GM12892 (cell line): ENCODE measurements around the gene RAB44.

Source experiments
- DNase-seq: peaks from one replicate; pipeline ENCODE4 v3.0.0; 2011; ENCODE audit not compliant: insufficient read length
- FAIRE-seq: peaks from 2 replicates; lab custom pipeline; 2011; peaks lifted over from hg19 to GRCh38; lab: Jason Lieb, UNC
- POLR2A ChIP-seq: IDR thresholded peaks from 2 replicates; pipeline ENCODE4 v1.6.1; 2011; ENCODE audit warnings: low read depth, low read length, control low read depth
- POLR2AphosphoS5 ChIP-seq: IDR thresholded peaks from 2 replicates; pipeline ENCODE4 v1.6.1; 2011; ENCODE audit warnings: low read depth, low read length, control low read depth
- TAF1 ChIP-seq: IDR thresholded peaks from 2 replicates; pipeline ENCODE4 v1.6.1; 2011; ENCODE audit warnings: low read depth, mild to moderate bottlenecking, control low read depth, low read length, borderline replicate concordance

Gene RAB44

DNA sequence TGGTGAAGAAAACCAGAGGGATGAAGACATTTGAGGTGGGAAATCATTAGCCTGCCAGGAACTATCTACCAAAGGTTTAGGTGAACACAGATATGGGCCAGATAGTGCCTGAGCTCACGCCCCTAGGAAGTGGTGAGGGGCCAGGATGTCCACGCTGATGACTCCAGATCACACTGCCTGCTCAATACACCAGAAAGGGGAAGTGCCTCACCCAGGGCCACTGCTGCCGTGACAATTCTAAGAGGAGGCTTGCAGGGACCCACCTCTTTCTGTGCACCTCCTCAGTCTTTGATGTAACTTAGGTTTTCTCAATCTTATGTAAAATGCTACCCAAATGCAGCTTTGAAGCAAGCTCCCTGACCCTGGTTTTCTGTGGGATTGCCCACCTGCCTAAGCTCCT is 5.4 kb upstream of the RAB44 start:
- TF ChIP-seq POLR2A (no peak), POLR2AphosphoS5 (no peak)
- FAIRE-seq, result peak; percentile 84
- peak; percentile 57 for DNase-seq

DNA sequence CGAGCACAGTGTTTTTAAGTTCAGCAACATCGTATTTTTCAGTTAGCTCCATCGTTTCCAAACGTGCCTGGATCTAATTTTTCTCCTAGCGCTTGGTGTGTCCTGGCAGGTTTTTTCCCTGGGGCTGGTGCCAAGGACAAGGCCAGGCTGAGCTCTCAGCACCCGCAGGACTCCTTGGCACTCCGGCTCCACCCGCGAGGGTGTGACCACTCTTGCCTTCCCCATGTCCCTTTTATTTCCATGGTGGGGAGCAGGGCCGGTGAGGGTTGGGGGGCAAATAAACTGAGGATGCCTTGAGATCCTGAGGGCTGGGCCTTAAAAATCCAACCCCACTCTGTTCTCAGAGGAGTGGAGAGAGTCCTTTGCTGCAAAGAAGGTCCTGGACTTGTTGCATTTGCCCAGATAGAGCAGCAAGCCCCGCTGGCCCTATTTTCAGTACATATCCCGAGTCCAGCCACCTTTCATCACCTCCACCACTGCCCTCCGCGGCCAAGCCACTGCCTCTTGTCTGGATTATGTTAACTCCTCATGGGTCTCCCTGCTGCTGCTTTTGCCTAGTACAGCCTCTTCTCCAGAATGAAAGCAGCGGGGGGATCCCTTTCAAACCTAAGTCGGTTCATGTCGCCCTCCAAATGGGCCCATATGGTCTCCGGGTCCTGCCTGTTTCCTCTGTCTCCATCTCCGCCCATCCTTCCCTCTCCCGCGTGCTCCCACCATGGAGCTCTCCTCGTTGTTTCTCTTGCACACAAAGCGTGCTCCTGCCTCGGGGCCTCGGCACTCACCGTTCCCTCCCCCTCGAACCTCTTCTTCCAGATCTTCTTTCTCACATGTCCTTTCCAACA is 4.5 kb upstream of the RAB44 start:
- DNase-seq (no peak), FAIRE-seq (no peak)
- no peak for TF ChIP-seq POLR2AphosphoS5
- TF ChIP-seq POLR2A, result no peak
- no peak for TF ChIP-seq TAF1

DNA sequence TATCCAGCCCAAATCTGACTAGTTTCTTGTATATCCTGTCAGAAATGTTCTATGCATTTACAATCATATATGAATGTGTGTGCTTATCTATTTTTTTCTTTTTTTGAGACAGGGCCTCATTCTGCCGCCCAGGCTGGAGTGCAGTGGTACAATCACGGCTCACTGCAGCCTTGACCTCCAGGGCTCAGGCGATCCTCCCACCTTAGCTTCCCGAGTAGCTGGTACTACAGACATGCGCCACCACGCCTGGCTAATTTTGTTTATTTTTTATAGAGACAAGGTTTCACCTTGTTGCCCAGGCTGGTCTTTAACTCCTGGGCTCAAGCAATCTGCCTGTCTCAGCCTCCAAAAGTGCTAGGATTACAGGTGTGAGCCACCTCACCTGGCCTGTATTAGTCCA is 3.0 kb upstream of the RAB44 start:
- DNase-seq (no peak), FAIRE-seq (no peak)
- TF ChIP-seq POLR2A (no peak), POLR2AphosphoS5 (no peak), TAF1 (no peak)

DNA sequence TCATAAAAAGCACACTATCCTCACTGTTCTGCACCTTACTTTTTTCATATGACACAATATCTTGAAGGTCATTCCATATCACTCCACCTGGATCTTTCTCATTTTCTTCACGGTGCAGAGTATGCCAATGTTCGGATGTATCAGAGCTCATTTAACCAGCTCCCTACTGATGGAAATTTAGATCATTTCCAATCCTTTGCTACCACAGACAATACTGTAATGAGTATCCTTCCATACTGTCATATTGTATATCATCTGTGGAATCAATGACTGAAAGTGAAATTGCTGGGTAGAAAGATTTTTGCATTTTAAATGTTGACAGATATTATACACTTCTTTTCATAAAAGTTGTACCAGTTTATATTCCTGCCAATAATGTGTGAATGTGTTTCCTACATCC is 2.2 kb upstream of the RAB44 start:
- DNase-seq (no peak), FAIRE-seq (no peak)
- TF ChIP-seq POLR2AphosphoS5 (no peak), POLR2A (no peak), TAF1 (no peak)

DNA sequence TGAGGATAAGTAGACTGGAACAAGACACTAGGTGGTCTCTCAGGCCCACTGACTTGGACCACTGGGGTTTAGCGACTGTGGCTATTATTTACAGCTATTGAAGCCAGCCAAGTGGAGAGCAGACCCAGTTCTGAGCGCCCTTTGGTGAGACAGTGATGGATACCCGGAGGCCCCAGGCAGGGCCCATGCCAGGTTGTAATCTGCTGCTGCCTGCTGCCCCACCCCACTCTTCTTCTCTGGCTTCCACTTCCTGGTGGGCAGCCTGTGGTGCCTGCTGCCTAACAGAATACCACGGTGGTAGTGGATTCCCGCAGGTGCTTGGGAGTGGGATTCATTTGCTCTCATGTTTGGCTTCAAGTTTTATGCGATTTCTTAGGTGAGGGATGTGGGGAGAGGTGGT is 570 bp downstream of the RAB44 start:
- DNase-seq (no peak), FAIRE-seq (no peak)

DNA sequence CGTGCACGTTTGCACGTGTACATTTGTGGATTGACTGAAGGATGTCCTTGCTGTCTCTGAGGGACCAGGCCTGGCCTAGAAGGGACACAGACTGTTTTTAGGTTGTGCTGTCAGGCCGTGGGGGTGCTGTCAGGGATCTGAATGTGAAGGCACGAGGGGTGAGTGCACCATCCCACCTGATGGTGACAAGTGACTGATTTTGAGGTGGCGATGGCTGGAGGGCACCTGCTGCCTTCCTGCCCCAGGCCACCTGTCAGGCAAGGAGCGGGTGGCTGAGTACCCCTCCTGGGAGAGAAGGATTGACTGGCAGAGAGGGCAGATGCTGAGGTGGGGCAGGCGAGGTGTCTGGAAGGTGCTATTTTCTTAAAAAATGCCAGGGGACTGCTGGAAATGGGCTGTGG is 1.2 kb downstream of the RAB44 start:
- FAIRE-seq (no peak), DNase-seq (no peak)
- TF ChIP-seq TAF1 (no peak), POLR2AphosphoS5 (no peak), POLR2A (no peak)

More for the DNA sequence above, 570 bp downstream of the RAB44 start:
- TF ChIP-seq POLR2A (no peak), TAF1 (no peak), POLR2AphosphoS5 (no peak)

DNA sequence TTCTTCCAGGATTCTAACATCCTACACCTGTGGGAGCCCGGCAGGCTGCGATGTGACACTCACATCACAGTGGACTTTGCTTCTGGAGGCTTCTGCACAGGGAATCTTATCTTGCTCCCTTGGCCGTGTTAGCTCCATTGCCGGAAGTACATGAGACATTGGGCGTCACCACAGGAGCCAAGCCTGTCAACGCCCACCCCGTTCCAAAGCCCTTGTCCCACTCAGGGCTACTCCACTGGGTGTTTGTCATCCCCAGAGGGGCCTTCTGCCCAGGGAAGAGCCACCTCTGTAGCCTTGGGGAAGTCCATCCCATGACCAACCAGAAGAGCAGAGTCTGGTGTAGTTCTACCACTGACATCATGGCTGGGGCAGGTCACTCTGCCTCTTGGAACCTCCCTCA is 1.7 kb downstream of the RAB44 start:
- FAIRE-seq (no peak), DNase-seq (no peak)
- TF ChIP-seq POLR2AphosphoS5, result no peak
- no peak for TF ChIP-seq TAF1
- no peak for TF ChIP-seq POLR2A

DNA sequence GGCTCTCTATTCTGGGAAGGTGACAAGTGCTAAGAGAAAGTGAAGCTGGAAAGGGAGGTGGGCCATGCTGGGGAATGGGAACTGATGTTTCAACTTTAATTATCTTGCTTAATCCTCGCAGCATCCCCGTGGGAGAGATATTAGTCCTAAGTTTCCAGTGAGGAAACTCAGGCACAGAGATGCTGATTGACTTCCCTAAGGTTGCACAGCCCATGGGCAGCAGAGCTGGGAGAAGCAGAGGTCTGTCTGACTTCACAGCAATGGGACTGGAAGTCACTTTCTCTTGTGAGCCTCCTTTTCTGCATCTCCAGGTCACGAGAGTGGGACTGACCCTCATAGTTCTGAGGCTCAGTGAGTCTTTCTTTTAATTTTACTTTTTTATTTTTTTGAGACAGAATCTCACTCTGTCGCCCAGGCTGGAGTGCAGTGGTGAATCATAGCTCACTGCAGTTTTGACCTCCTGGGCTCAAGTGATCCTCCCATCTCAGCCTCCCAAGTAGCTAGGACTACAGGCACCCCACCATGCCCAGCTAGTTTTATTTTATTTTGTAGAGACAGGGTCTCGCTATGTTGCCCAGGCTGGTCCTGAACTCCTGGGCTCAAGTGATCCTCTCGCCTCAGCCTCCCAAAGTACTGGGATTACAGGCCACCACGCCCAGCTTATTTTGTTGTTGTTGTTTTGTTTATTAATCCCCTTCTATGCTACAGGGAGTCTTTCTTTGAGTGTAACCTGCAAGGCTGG is 2.6 kb downstream of the RAB44 start:
- DNase-seq (no peak), FAIRE-seq (peak; percentile 36)
- TF ChIP-seq TAF1 (no peak), POLR2A (no peak)

DNA sequence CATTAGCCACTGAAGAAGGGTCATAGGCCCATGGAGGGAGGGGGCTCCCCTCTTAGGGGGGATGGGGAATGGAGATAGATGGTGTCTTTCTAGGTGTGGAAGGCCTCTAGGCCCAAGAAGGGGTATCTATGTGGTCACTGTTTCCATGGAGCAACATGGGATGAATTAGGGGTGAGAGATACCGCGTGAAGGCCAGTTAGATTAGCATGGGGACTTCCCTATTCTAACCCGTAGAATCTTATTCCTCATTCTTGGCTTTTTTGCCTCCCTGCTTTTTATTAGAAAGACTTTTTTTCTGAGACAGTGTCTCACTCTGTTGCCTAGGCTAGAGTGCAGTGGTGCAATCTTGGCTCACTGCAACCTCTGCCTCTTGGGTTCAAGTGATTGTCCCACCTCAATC is 3.2 kb downstream of the RAB44 start:
- DNase-seq (no peak), FAIRE-seq (no peak)
- TF ChIP-seq TAF1 (no peak), POLR2AphosphoS5 (no peak)

DNA sequence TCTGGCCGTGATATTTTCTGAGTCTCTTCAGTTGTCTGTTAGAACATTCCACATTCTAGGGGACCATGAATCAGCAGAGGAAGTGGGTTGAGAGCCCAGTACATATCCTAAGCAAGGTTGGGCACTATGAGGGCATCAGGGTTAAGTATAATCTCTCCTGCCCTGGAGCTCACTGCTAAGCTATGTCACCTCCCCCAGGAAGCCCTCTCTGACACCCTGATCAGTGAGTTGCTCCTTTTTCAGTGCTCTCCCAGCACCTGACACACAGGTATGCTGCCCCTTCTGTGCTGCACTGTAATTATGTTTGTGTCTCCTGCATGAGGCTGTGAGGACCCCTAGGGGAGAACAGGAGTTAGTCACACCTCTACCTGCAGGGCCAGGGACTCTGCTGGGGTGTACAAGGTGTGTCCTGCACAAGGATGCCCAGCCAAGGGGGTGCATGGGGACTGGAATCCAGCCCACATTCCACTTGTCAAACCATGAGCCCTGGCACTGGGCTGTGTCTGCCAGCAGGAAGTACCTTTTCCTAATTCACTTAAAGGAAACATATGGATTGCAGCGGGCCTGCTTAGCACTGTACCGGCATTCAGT is 3.9 kb downstream of the RAB44 start:
- DNase-seq (no peak), FAIRE-seq (no peak)
- TF ChIP-seq POLR2AphosphoS5, result no peak
- no peak for TF ChIP-seq TAF1
- TF ChIP-seq POLR2A, result no peak

DNA sequence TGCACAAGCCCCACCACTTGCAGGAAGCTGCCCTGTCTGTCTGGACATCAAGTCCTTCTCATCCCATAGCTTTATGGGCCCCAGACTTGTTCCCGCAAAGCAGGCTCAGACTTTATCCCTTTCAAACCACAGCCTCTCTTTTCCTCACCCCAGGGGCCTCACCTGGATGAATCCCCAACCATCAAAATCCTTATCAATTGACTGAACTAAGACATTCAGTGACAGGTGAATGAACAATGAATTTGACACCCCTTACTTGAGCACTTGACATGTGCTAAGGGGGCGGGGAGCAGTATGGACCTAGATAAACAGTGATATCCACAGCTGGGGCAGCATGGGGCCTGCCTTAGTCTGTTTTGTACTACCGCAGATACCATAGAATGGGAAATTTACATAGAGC is 5.0 kb downstream of the RAB44 start:
- FAIRE-seq, result no peak
- DNase-seq, result no peak
- no peak for TF ChIP-seq POLR2AphosphoS5
